Erythroblast (primary cell): ENCODE measurements around the gene KLHL7.
"Not testable (repeated sequence)": the region's sequence is repeated elsewhere in the genome, so short reads cannot be mapped to it uniquely, and the experiment has no call there.

Experiments
- DNase-seq, 2 experiments: peaks; one replicate each; lab custom pipeline; 2025; lab: John Stamatoyannopoulos, UW
- GATA1 ChIP-seq: IDR thresholded peaks from 2 replicates; pipeline ENCODE4 v1.6.1; 2011; ENCODE audit warnings: low read depth, mild to moderate bottlenecking, control low read depth, low read length, moderate library complexity
- POLR2A ChIP-seq: IDR thresholded peaks from 2 replicates; pipeline ENCODE4 v1.6.1; 2011; ENCODE audit warnings: mild to moderate bottlenecking, low read length

Gene KLHL7

DNA sequence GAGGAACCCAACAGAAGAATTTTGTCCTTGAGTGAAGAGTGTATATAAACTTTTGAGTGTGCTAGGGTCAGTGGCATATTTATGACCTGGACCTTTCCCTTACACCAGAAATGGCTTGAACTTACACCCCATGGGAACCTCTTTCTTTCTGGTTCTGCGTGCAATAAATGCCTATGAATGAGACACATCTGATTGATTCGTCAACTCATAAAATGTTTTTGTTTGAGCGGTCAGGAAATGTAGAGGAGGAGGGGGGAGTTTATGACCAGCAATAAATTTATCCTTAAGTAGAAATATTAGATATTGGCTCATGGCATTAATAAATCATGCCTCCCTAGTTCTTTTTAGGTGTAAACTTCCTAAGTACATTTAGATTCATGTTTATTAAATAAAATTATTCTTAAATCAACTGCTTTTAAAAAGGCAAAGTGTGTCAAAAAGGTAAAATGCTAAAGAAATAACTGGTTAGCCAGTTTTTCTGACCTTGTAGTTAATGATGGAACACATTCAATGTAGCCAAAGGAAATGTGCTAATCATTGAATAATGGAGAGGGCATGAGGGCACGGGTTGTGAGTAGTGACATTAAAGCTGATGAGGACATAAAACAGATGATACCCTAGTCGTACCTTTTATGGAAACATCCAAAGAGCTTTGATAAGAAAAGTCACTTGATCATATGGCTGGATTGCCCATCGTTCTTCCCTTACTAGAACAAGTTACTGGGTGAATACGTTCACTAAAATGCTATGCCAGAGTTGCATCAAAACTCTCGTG lies 62.7 kb downstream of the KLHL7 start:
- no peak for DNase-seq
- TF ChIP-seq POLR2A (no peak), GATA1 (no peak)

GRCh38 chr7:23175938-23176337 lies 70.4 kb downstream of the KLHL7 start:
- TF ChIP-seq POLR2A (no peak), GATA1 (no peak)
- DNase-seq: no peak

DNA sequence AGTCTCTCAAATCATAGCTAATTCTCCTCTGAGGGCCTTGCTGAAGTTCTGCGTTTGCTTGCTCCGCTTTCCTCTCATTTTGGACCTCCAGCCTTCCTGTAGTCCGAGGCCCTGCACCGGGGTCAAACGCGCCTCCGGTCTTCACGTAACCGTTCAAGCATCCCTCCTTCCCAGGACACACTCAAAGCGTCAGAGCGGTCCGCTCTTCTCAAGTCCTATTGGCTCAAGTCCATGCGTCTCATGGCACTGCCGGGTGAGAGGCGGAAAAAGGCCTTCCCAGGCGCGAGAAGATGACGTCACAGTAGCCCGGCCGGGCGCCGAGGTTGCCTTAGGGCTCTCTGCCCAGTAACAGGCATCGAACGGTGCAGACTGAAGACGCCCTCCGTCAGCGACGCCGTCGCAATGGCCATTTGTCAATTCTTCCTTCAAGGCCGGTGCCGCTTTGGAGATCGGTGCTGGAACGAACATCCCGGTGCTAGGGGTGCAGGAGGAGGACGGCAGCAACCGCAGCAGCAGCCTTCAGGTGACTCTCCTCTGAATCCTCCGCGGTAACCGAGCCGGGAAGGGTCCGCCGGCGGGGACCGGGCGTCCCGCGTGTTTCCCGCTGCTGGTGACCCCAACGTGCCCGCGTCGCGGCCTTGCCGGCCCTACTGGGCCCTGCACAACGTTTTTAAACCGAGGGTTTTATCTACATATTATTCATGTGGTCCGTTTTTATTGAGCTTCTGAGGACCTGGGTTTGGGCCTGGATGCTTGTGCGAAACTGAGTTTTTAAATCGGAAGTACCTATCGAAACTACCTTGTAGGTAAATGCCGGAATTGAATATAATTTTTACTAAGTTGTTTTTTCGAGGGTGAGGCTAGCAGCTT lies 76.3 kb downstream of the KLHL7 start, which contains the start of gene NUP42:
TSS of gene NUP42 (plus strand) at position 365 of the 870 bp plus-strand sequence. CDS start at position 403, 38 bp downstream.
- no peak for TF ChIP-seq GATA1
- peak; percentile 98 for TF ChIP-seq POLR2A
- peak; percentile 99 to 100 for DNase-seq

GRCh38 chr7:23183279-23184012 lies 77.9 kb downstream of the KLHL7 start:
- DNase-seq: peak; percentile 12 to 38
- TF ChIP-seq GATA1: no peak
- no peak for TF ChIP-seq POLR2A

DNA sequence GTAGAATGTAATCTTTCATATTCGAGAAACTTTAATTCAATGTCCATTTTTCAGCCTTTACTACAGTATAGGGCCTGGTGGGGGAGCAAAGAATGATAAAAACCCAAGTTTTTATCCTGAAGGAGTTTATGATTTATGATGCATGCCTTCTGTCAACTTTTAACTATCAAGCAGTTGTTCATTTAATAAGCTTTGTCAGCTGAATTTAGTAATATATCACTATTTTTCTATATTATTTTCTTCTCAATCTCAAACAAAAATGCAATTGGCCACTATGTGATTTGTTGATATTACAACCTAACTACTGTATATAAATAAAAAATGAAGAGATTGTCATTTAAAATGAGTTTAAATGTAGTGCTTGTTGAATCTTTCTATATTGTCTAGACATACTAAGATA lies 78.7 kb downstream of the KLHL7 start:
- no peak for TF ChIP-seq GATA1
- no peak for DNase-seq

DNA sequence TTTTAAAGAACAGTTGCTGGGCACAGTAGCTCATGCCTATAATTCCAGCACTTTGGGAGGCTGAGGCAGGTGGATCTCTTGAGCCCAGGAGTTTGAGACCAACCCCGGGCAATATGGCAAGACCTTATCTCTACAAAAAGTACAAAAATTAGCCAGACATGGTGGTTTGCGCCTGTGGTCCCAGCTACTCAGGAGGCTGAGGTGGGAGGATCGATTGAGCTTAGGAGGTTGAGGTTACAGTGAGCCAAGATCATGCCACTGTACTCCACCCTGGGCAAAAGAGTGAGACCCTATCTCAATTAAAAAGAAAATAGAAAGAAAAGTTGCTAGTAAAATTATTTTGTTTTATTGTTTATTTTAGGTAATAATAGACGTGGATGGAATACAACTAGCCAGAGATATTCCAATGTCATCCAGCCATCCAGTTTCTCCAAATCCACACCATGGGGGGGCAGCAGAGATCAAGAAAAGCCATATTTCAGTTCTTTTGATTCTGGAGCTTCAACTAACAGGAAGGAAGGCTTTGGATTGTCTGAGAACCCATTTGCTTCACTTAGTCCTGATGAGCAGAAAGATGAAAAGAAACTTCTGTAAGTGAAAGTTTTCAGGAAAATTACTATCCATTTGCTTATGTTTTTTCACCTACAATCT lies 79.2 kb downstream of the KLHL7 start:
- peak; percentile 73 to 85 for DNase-seq
- TF ChIP-seq GATA1 (no peak), POLR2A (no peak)

GRCh38 chr7:23185980-23186379 lies 80.4 kb downstream of the KLHL7 start:
- DNase-seq: no peak
- TF ChIP-seq GATA1 (no peak), POLR2A (no peak)

- peak; percentile 94 to 97 for DNase-seq
- TF ChIP-seq POLR2A (peak; percentile 20), GATA1 (no peak)
Measured at GRCh38 chr7:23191022-23191421, 85.4 kb downstream of the KLHL7 start.

- not testable (repeated sequence) for DNase-seq
Measured at GRCh38 chr7:23193650-23194227, 88.2 kb downstream of the KLHL7 start.

- no peak for DNase-seq
- TF ChIP-seq GATA1 (no peak), POLR2A (no peak)
Measured at GRCh38 chr7:23196306-23196705, 90.7 kb downstream of the KLHL7 start.

GRCh38 chr7:23197745-23198144 lies 92.2 kb downstream of the KLHL7 start:
- DNase-seq: not testable (repeated sequence)

DNA sequence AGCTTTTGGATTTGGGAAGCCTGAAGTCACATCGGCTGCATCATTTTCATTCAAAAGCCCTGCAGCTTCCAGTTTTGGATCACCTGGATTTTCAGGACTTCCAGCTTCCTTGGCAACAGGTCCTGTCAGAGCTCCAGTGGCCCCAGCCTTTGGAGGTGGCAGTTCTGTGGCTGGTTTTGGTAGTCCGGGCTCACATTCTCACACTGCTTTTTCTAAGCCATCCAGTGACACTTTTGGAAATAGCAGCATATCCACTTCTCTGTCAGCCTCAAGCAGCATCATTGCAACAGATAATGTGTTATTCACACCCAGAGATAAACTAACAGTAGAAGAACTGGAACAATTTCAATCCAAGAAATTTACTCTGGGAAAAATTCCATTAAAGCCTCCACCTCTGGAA lies 94.7 kb downstream of the KLHL7 start:
- TF ChIP-seq GATA1: no peak
- no peak for DNase-seq

GRCh38 chr7:23204241-23204640 lies 98.7 kb downstream of the KLHL7 start:
- no peak for TF ChIP-seq POLR2A
- no peak for DNase-seq

GRCh38 chr7:23205577-23205908 lies 100.0 kb downstream of the KLHL7 start:
- no peak for TF ChIP-seq GATA1
- TF ChIP-seq POLR2A: no peak
- DNase-seq: no peak
